Hepatocyte (in vitro differentiated cells): ENCODE results near the gene DIP2C.

Experiments
- CTCF ChIP-seq: fragments of 200-600 bp; sonication (generic); IDR thresholded peaks from 2 replicates; pipeline ENCODE4 v1.5.1; 2016; ENCODE audit warnings: antibody characterized with exemption, mild to moderate bottlenecking; ENCODE audit not compliant: poor library complexity
- EZH2 ChIP-seq: fragments of 200-600 bp; sonication (generic); IDR thresholded peaks from 2 replicates; pipeline ENCODE4 v1.6.1; 2016; ENCODE audit warnings: antibody characterized with exemption, mild to moderate bottlenecking, borderline replicate concordance
- EZH2phosphoT487 ChIP-seq: fragments of 200-600 bp; sonication (generic); IDR thresholded peaks from one replicate; pipeline ENCODE4 v1.6.1; 2018; ENCODE audit warnings: antibody characterized with exemption, mild to moderate bottlenecking, low read depth, moderate library complexity; ENCODE audit not compliant: unreplicated experiment, severe bottlenecking

- TF ChIP-seq CTCF (no peak), EZH2 (no peak), EZH2phosphoT487 (no peak)
These were observed 391.4 kb downstream of the DIP2C start for GRCh38 chr10:298033-298432.
